ENCODE data around the gene PTPRF.

The PTPRF gene

GRCh38 chr1:43659212-43660166, 128.8 kb downstream of the PTPRF start:
- POLR2A ChIA-PET, result interaction anchor here (0.9 to 2.9 kb wide), 3 partner anchors 10 to 48 kb away, joined by 3 to 27 read pairs (median 3); partner anchors contain the start of genes KDM4A and ST3GAL3
- no peak for DNase-seq (ENCODE audit: extremely low spot score)
- TF ChIP-seq SUZ12 (IDR thresholded peaks at IDR 0.05) (no peak), HDGF (IDR thresholded peaks at IDR 0.05; ENCODE audit: borderline replicate concordance) (no peak), SP1 (IDR thresholded peaks at IDR 0.05) (no peak), PKNOX1 (IDR thresholded peaks at IDR 0.05) (no peak), BHLHE40 (IDR thresholded peaks at IDR 0.05; ENCODE audit: borderline replicate concordance) (no peak), FOXA1 (IDR thresholded peaks at IDR 0.05) (no peak), LEF1 (IDR thresholded peaks at IDR 0.05; ENCODE audit: borderline replicate concordance) (no peak), FOXM1 (IDR thresholded peaks at IDR 0.05; ENCODE audit: borderline replicate concordance) (no peak), NFRKB (IDR thresholded peaks at IDR 0.05) (no peak), TARDBP (IDR thresholded peaks at IDR 0.05) (no peak), ELF4 (IDR thresholded peaks at IDR 0.05) (no peak), ARNT (IDR thresholded peaks at IDR 0.05) (no peak), ZNF384 (IDR thresholded peaks at IDR 0.05) (no peak), L3MBTL2 (conservative IDR thresholded peaks at IDR 0.05) (no peak), FOXK2 (IDR thresholded peaks at IDR 0.05) (no peak)
- CTCF ChIA-PET, result no interaction called here

DNA sequence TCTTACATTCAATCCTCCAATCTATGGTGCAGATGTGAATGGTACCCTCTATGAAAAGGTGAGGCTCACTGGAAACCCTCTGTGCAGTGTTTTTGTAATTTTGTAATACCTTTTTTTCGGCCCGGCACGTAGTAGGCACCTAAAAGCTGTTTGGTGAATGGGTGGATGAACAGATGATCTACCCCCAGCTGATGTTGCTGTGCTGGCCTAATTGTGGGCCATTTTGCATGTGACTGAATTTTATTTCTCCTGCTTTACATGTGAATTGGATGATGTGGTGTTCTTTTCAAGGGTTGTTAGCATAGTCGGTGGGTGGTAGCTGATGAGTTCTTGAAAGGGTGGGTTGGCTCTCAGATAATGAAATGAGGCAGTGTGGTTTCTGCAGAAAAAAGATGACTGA, 129.7 kb downstream of the PTPRF start:
- TF ChIP-seq ARNT (IDR thresholded peaks at IDR 0.05), result no peak
- TF ChIP-seq CTBP1 (IDR thresholded peaks at IDR 0.05; ENCODE audit: borderline replicate concordance), result no peak
- TF ChIP-seq SUZ12 (IDR thresholded peaks at IDR 0.05), result no peak
- TF ChIP-seq FOXA1 (IDR thresholded peaks at IDR 0.05), result no peak
- no peak for TF ChIP-seq HDGF (IDR thresholded peaks at IDR 0.05; ENCODE audit: borderline replicate concordance)
- no peak for TF ChIP-seq ELF4 (IDR thresholded peaks at IDR 0.05)
- no peak for TF ChIP-seq LEF1 (IDR thresholded peaks at IDR 0.05; ENCODE audit: borderline replicate concordance)
- no peak for TF ChIP-seq PKNOX1 (IDR thresholded peaks at IDR 0.05)
- no peak for TF ChIP-seq FOXK2 (IDR thresholded peaks at IDR 0.05)
- no peak for TF ChIP-seq SP1 (IDR thresholded peaks at IDR 0.05)
- TF ChIP-seq TARDBP (IDR thresholded peaks at IDR 0.05), result no peak
- CTCF ChIA-PET, result no interaction called here
- no peak for DNase-seq (ENCODE audit: extremely low spot score)
- POLR2A ChIA-PET, result interaction anchor here (2.9 kb wide), 1 partner anchor 10 kb away, joined by 27 read pairs; the partner anchor contains the start of gene KDM4A

DNA sequence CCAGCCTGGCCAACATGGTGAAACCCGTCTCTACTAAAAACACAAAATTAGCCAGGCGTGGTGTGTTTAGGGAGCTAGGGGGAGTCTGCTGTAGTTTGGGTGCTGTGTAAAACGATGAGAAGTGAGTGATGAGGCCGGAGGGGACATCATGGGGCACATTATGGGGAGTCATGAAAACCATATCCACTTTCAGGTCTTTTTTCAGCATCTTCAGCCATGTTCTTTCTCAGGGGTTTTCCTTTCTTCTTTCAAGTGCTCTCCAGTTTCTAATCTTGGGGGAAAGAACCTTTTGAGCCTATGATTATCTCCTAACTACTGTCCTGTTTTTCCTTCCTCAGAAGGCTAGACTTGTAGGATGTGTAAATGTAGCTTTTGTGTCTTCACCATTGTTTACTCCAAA, 133.7 kb downstream of the PTPRF start:
- DNase-seq (ENCODE audit: extremely low spot score), result no peak
- TF ChIP-seq ZNF384 (IDR thresholded peaks at IDR 0.05) (no peak), CTBP1 (IDR thresholded peaks at IDR 0.05; ENCODE audit: borderline replicate concordance) (no peak), SP1 (IDR thresholded peaks at IDR 0.05) (no peak)
- ChIA-PET POLR2A (interaction anchor here (2.9 kb wide), 1 partner anchor 14 kb away, joined by 18 read pairs; the partner anchor contains the start of gene KDM4A), CTCF (no interaction called here)

GRCh38 chr1:43666608-43667007, 135.9 kb downstream of the PTPRF start:
- CTCF ChIA-PET, result no interaction called here

GRCh38 chr1:43668956-43669355, 138.3 kb downstream of the PTPRF start:
- TF ChIP-seq SUZ12 (IDR thresholded peaks at IDR 0.05) (no peak), PKNOX1 (IDR thresholded peaks at IDR 0.05) (no peak), FOXA1 (IDR thresholded peaks at IDR 0.05) (no peak), TARDBP (IDR thresholded peaks at IDR 0.05) (no peak), L3MBTL2 (conservative IDR thresholded peaks at IDR 0.05) (no peak), ZNF384 (IDR thresholded peaks at IDR 0.05) (no peak)
- DNase-seq (ENCODE audit: extremely low spot score), result no peak
- ChIA-PET POLR2A (interaction anchor here (3.9 kb wide), 1 partner anchor 18 kb away, joined by 29 read pairs; the partner anchor contains the start of gene KDM4A), CTCF (no interaction called here)

More at GRCh38 chr1:43666608-43667007, 135.9 kb downstream of the PTPRF start:
- POLR2A ChIA-PET, result interaction anchor here (3.9 kb wide), 1 partner anchor 16 kb away, joined by 29 read pairs; the partner anchor contains the start of gene KDM4A
- DNase-seq (ENCODE audit: extremely low spot score), result no peak
- TF ChIP-seq FOXA1 (IDR thresholded peaks at IDR 0.05), result no peak
- TF ChIP-seq PKNOX1 (IDR thresholded peaks at IDR 0.05), result no peak
- TF ChIP-seq ARNT (IDR thresholded peaks at IDR 0.05), result no peak
- no peak for TF ChIP-seq NFRKB (IDR thresholded peaks at IDR 0.05)
- TF ChIP-seq TARDBP (IDR thresholded peaks at IDR 0.05), result no peak
- TF ChIP-seq SP1 (IDR thresholded peaks at IDR 0.05), result no peak
- TF ChIP-seq SUZ12 (IDR thresholded peaks at IDR 0.05), result no peak
- no peak for TF ChIP-seq FOXK2 (IDR thresholded peaks at IDR 0.05)
- no peak for TF ChIP-seq L3MBTL2 (conservative IDR thresholded peaks at IDR 0.05)
- TF ChIP-seq BHLHE40 (IDR thresholded peaks at IDR 0.05; ENCODE audit: borderline replicate concordance), result no peak
- TF ChIP-seq ZNF384 (IDR thresholded peaks at IDR 0.05), result no peak
- no peak for TF ChIP-seq CTBP1 (IDR thresholded peaks at IDR 0.05; ENCODE audit: borderline replicate concordance)
- TF ChIP-seq ELF4 (IDR thresholded peaks at IDR 0.05), result no peak
- TF ChIP-seq HDGF (IDR thresholded peaks at IDR 0.05; ENCODE audit: borderline replicate concordance), result no peak
- no peak for TF ChIP-seq LEF1 (IDR thresholded peaks at IDR 0.05; ENCODE audit: borderline replicate concordance)
- no peak for TF ChIP-seq FOXM1 (IDR thresholded peaks at IDR 0.05; ENCODE audit: borderline replicate concordance)

Measured in HEK293T (cell line).